BJ (cell line): ENCODE measurements around the gene ESYT2. TPM values are rescaled to one million over a fixed set of nuclear protein-coding genes. Genes with fewer than 3 reads are reported as not detected.

Experiments used
- CTCF ChIA-PET: fragments of 350-600 bp; formaldehyde crosslinking; extraction: SDS; loops from one replicate; lab custom pipeline; 2021; ENCODE audit warnings: antibody characterized with exemption, inconsistent platforms; lab: Yijun Ruan, JAX
- POLR2A ChIA-PET: fragments of 300-600 bp; sonication (Branson Sonifier 250); formaldehyde crosslinking; extraction: SDS; loops from one replicate; lab custom pipeline; 2021; ENCODE audit warnings: antibody characterized with exemption; lab: Charles Lee
- DNase-seq: peaks from one replicate; pipeline ENCODE4 v3.0.0-alpha.2; 2011; ENCODE audit warnings: low read depth
- H3K27me3 ChIP-seq: 2 replicates; pipeline ENCODE4 v1.6.0; 2011; ENCODE audit warnings: low read length; ENCODE audit not compliant: control insufficient read depth, insufficient read depth
- H3K36me3 ChIP-seq: 2 replicates; pipeline ENCODE4 v1.5.1; 2011; ENCODE audit warnings: low read length; ENCODE audit not compliant: control insufficient read depth, insufficient read depth
- H3K4me3 ChIP-seq: 2 replicates; pipeline ENCODE4 v1.5.1; 2011; ENCODE audit warnings: low read depth, mild to moderate bottlenecking, control low read depth, low read length
- CTCF ChIP-seq: IDR thresholded peaks from 2 replicates; pipeline ENCODE4 v1.5.1; 2011; ENCODE audit warnings: low read depth, mild to moderate bottlenecking, control low read depth, inconsistent platforms, low read length, moderate library complexity; ENCODE audit not compliant: insufficient read depth
- polyA plus RNA-seq: library from polyadenylated mRNA; depleted of rRNA; stranded (reverse); fragments of >200 nt; gene quantifications from 2 replicates; pipeline ENCODE4 v1.2.3, GENCODE V29; 2011

ESYT2 gene
- polyA plus RNA-seq, 1 experiment = 49.2 TPM

GRCh38 chr7:158777793-158778192 lies 51.5 kb downstream of the ESYT2 start:
- POLR2A ChIA-PET = no interaction called here
- no peak overlapping the region for H3K4me3 ChIP-seq
- TF ChIP-seq CTCF = no peak
- peaks cover 7% of the 10 kb centered on the region for H3K36me3 ChIP-seq
- H3K27me3 ChIP-seq = no peaks in the 10 kb centered on the region
- no peak for DNase-seq
- CTCF ChIA-PET = no interaction called here

GRCh38 chr7:158776474-158776873 lies 52.8 kb downstream of the ESYT2 start:
- H3K4me3 ChIP-seq = no peak overlapping the region
- TF ChIP-seq CTCF = no peak
- peaks cover 6% of the 10 kb centered on the region for H3K36me3 ChIP-seq
- no peak for DNase-seq
- ChIA-PET POLR2A (no interaction called here), CTCF (interaction anchor here (1.1 kb wide), 1 partner anchor 17 kb away, joined by 3 read pairs; no protein-coding TSS in a partner anchor)
- H3K27me3 ChIP-seq = no peaks in the 10 kb centered on the region

- H3K4me3 ChIP-seq = no peak overlapping the region
- TF ChIP-seq CTCF = no peak
- no peaks in the 10 kb centered on the region for H3K27me3 ChIP-seq
- CTCF ChIA-PET = no interaction called here
- POLR2A ChIA-PET = no interaction called here
- H3K36me3 ChIP-seq = peaks cover 3% of the 10 kb centered on the region; the same call in 1 of the 2 replicates
- DNase-seq = no peak
Measured at GRCh38 chr7:158774952-158775351, 54.4 kb downstream of the ESYT2 start.

- POLR2A ChIA-PET = no interaction called here
- Histone ChIP-seq H3K36me3 (peaks cover 5% of the 10 kb centered on the region; the same call in 1 of the 2 replicates), H3K27me3 (no peaks in the 10 kb centered on the region), H3K4me3 (no peak overlapping the region)
- TF ChIP-seq CTCF = no peak
- DNase-seq = no peak
- CTCF ChIA-PET = interaction anchor here (0.7 kb wide), 1 partner anchor 18 kb away, joined by 3 read pairs; no protein-coding TSS in a partner anchor
Measured at GRCh38 chr7:158772916-158773315, 56.4 kb downstream of the ESYT2 start.

- Histone ChIP-seq H3K27me3 (no peaks in the 10 kb centered on the region), H3K36me3 (peaks cover 8% of the 10 kb centered on the region), H3K4me3 (no peak overlapping the region)
- no peak for TF ChIP-seq CTCF
- POLR2A ChIA-PET = no interaction called here
- CTCF ChIA-PET = interaction anchor here (1.7 to 2.0 kb wide), 2 partner anchors 12 to 18 kb away, joined by 5 to 7 read pairs; no protein-coding TSS in a partner anchor
- no peak for DNase-seq
Measured at GRCh38 chr7:158771213-158771834, 58.0 kb downstream of the ESYT2 start.
